Measurements from ENCODE around the gene PPFIBP2.
"Not testable (repeated sequence)": the region's sequence is repeated elsewhere in the genome, so short reads cannot be mapped to it uniquely, and the experiment has no call there.

PPFIBP2 gene

GRCh38 chr11:7500251-7500650 lies 13.5 kb upstream of the PPFIBP2 start:
- no peak for FAIRE-seq

DNA sequence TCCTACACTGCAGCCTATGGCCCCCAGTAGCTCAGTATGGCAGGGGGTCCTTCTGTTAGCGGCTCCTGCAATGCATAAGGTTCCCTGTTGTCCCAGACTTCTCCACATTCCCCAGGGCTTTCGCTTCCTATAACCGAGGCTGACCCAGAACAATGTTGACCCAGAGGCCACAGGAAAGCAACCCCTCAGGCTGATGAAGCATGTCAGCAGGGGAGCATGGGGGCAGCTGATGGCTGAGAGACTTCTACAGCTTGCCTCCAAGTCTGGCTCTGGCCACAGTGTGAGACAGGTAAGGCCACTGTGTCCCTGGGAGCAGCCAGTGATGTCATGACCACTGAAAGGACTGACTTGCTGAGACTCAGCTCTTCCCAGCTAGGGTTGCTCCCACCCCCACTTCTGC lies 12.5 kb upstream of the PPFIBP2 start:
- FAIRE-seq = no peak

DNA sequence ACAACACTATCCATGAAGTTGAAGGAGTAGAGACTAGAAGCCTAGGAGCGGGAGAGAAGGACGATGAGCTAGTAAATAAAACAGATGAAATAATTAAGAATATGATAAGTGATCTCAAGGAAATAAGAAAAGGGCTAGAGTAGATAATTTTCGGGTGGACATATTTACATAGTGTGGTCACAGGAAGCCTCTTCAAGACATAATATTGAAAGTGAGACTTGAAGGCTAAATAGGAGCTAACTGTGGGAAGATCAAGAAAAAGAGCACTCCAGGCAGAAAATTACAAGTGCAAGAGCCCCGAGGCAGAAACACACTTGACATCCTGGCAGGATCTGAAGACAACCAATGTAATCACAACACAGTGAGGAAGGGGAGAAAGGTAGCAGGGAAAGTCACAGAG lies 11.9 kb upstream of the PPFIBP2 start:
- FAIRE-seq = no peak

DNA sequence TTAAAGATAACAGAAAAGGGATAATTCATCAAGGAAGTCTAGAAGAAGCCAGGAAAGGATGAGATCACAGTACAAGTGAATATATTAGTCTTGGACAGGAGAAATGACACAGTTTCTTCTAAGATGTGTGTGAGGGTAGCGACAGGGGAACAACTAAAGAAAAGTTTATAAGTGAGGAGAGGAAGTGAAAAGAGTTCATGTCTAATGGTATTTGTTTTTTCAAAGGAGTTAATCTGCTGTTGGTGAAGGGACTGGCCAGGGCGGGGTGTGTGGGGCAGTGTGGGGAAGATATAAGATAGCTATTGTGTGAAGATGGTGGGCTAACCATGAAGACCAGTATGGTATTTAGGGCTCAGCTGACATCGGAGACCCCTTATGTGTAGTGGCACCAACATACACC lies 7.6 kb upstream of the PPFIBP2 start:
- no peak for FAIRE-seq

DNA sequence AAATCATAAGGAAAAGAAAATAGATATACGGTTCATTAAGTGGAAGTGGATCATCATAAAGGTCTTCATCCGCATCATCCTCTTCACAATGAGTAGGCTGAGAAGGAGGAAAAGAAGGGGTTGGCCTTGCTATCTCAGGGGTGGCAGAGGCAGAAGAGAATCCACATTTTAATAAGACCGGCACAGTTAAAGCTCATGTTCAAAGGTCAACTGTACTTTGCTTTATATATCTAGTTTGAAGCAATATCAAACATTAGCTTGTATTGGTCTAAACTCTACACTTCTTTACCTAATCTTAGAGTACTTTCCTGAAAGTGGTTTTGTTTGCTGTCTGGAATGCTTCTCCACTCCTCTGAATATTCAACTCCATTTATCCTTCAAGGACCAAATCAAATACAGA lies 5.7 kb upstream of the PPFIBP2 start:
- no peak for FAIRE-seq

DNA sequence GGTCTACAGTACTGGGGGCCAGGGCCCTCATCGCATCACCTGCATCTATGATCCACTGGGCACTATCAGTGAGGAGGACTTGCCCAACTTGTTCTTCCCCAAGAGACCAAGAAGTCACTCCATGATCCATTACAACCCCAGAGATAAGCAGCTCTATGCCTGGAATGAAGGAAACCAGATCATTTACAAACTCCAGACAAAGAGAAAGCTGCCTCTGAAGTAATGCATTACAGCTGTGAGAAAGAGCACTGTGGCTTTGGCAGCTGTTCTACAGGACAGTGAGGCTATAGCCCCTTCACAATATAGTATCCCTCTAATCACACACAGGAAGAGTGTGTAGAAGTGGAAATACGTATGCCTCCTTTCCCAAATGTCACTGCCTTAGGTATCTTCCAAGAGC lies 3.8 kb upstream of the PPFIBP2 start:
- FAIRE-seq = no peak

GRCh38 chr11:7511401-7511800 lies 2.4 kb upstream of the PPFIBP2 start:
- FAIRE-seq = no peak

- no peak for FAIRE-seq
Measured at GRCh38 chr11:7512525-7513233, 1.1 kb upstream of the PPFIBP2 start.

DNA sequence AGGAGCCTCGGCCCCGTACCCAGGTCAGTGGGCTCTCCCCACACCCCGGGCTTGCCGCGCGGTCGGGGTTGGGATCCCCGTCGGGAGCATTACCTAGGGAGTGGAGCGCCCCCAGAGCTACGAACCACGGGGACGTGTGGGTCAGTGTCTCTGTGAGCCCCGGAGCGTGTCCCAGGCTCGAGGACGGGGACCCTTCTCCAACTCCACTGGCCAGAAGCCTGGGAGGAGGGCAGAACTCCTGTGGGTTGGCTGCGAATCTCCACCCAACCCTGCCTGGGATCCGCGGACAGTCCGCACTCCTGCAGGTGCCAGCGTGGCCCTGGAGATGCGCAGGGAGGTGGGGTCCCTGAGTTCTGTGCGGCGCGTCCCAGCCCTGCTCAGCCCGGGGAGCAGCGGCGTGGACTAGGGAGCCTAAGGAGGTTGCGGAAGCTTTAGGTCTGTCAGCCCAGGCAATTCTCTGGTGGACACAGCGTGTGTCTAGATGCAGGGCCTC lies 346 bp downstream of the PPFIBP2 start:
- FAIRE-seq = no peak

DNA sequence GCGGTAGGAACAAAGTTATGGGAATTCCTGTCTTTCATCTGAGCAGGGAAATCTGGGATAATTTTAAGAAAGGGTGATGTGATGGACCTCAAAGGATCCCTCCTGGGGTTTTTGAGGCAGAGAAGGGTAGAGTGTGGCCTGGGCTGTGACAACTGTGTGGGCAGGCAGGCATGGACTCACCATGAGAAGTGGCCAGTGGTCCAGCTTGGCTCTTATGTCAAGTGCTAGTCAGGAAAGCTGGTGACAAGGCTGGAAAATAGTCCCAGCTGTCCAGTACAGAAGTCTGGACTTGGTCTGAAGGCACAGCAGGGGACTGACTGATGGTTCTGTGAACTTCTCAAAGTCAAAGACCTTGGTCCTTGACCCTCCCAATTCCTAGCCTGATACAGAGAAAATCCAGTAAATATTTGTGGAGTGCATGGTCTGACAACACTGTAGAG lies 1.7 kb downstream of the PPFIBP2 start:
- FAIRE-seq = no peak

DNA sequence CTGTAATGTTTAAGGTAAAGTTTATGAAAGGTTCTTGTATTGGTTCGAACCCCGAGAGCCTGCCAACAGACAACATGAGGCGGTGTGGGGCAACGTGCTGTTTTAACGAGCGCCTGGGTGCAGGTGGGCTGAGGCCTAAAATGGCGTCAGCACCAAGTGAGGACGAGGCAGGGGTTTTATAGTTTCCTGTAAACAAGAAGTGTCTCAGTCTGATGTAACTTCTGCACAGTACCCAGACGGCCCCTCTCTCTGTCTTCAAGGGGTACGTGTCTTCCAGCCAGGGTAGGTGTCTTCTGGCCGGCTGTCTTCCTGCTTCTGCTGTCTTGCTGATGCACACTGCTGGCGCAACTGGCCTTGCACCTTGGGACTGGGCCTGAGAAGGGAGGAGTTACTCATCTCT lies 2.7 kb downstream of the PPFIBP2 start:
- no peak for FAIRE-seq

DNA sequence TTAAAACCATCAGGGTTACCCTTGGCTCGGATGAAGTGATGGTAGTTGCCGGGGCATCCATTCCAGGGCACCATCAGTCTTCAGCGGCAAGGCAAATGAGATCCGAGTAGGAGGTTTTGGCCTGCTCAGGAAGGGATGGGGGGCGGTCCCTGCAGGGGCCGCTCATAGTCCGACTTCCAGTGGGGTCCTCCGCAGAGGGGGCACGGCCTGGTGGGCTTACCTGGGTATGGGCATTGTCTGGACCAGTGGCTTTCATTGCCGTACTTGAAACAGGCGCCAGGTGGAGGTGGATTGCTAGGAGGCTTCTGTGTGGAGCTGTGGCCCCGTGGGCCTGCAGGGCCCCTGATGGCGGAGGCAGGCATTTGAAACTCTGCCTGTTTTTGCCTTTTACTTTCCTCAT lies 3.9 kb downstream of the PPFIBP2 start:
- FAIRE-seq = not testable (repeated sequence)

DNA sequence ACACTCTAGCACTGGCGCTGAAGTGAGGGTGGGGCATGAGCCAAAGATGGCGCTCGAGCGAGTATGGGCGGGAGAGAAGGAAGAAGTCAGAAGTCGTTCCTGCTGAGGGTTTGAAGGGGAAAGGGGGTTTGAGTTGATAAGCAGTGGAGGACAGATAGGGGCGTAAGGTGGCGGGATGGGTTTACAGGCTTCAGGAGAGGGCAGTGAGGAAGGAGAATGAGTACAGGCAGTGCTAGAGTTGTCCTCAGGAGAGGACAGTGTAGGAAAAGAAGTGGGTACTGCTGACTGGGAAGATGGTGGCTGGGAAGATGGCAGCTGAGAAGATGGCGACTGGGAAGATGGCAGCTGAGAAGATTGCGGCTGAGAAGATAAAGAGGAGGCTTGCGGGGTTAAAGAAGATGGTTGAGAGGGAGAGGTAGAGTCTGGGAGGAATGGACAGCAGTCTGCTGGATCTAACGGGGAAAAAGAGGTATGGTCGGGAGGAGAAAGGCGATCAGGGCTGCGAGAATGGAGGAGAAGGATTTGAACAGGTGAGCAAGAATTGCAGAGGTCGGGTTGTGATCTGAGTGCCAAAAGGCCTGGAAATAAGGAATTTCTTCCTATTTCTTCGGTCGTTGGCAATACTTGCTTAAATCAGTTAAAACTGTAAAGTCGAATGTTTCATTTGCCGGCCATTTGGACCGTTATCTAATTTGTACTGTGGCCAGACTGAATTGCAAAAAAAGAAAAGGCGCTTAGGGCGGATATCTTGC lies 5.2 kb downstream of the PPFIBP2 start:
- FAIRE-seq = no peak

DNA sequence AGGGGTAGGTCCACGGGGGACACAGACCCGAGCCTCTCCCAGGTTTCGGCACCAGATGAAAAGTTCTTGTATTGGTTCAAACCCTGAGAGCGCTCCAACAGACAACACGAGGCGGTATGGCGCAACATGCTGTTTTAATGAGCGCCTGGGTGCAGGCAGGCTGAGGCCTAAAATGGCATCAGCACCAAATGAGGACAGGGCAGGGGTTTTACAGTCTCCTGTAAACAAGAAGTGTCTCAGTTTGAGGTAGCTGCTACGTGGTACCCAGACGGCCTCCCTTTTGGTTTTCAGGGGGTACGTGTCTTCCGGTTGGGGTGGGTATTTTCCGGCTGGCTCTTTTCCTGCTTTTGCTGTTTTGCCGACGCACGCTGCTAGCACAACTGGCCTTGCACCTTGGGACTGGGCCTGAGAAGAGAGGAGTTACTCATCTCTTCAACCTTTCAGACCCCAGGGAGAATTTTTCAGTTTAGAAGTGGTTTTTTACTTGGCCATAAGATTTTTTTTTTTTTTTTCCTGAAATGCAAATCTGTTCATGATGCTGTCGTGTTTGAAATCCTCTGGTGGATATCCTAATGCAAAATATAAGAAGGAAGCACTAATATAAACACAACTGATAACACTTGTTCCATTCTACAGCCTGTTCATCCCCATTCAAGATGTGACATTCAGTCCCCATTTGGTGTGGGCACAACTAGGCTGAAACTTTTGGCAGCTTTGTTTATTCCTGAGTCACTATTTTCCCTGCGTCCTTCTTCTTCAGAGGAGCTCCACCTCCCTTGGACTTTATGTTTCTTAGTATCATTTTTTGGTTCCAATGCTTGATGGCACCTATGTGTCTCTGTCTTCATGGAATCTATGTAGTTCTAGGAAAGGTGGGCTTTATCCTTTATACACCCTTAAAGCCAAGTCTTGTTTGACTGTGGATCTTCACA lies 6.5 kb downstream of the PPFIBP2 start:
- no peak for FAIRE-seq

DNA sequence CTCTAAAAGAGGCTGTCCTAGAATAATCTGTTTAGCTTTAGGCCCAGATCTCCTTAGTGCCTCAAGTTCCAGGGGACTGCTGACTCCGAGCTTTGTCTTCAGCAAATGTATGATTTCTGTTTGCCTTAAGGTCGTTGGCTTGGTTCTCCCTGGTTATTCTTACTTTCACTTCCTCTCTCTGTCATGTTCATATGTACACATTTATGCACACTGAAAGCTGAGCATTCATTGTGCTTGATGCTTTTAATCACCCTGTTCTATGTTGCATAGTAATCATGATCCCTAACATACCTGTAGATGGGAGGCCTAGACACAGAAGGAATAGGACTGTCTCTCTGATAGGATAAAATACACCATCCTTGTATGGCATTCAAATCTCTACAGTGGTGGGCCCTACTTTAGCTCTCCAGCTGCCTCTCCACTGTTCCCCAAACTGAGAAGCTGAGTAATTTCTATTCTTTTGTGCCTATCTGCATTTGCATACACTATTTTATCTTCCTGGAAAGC lies 7.2 kb downstream of the PPFIBP2 start:
- FAIRE-seq = no peak

DNA sequence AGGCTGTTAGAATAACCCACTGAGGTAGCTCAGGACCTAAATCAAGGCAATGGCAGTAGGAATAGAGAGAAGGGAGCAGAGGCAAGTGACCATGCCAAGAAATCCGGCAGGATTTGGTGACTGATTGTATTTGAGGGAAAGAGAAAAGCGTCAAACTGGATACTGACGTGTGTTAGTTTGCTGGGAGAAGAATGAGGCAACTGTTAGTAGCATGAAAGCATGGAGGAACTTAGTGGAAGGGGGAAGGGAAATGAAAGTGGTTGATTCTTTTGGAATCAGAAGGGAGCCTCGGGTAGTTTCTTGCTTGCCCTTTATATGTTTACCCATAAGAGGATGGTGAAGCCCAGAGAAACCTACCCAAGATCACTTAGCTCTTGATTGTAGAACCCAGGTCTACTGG lies 8.3 kb downstream of the PPFIBP2 start:
- no peak for FAIRE-seq

GRCh38 chr11:7522546-7522945 lies 8.7 kb downstream of the PPFIBP2 start:
- no peak for FAIRE-seq

GRCh38 chr11:7523416-7524210 lies 9.8 kb downstream of the PPFIBP2 start:
- FAIRE-seq = no peak

DNA sequence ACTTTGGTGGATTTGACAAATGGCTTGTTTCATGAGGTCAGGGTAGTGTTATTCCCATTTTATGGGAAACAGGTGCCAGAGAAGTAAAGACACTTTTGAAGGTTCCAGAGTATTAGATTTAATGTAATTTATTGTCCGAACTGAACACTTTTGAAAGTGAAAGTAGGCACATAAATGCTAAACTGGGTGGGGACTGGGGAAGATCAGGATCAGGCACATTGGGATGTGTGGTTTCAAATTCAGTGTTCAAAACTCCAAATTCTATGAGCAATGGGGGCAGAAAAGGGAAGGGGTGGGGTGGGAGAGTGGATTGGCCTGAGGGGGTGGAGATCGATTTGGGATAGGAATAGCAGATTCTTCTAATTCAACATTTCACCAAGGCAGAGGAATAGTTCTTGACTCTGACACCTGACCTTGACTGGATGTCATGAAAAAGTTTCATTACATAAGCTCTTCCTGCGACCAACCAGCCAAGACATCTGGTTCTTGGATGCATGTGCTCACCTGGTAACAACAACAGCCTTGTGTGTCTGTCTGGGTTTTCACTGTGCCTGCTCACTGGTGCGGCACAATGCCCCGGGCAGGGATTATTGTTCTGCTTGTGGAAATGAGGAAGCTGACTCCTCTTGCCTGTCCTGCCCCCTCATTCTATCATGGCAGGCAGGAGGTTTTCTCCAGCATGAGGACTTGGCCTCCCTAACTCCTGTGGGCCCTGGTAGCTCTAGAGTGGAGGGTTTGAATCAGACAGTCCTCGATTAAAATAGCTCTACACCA lies 10.8 kb downstream of the PPFIBP2 start:
- FAIRE-seq = no peak

DNA sequence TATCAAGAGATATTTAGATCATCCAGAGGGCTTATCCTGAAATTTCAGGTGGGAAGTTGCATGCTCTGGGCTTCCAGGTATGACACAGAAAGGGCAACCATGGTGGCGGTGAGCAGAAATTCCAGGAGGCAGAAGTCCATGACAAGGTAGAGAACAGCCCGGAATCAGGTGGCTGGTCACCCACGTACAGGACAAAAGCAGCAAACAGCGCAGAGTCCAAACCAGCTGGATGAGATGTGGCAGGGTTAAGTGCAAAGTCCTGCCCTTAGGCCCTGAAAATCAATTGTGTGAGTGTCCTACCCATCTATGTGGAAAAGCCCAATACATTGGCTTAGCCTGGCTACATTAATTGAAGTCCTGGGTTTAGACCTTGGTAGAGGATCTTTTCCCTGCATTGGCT lies 11.6 kb downstream of the PPFIBP2 start:
- FAIRE-seq = no peak

DNA sequence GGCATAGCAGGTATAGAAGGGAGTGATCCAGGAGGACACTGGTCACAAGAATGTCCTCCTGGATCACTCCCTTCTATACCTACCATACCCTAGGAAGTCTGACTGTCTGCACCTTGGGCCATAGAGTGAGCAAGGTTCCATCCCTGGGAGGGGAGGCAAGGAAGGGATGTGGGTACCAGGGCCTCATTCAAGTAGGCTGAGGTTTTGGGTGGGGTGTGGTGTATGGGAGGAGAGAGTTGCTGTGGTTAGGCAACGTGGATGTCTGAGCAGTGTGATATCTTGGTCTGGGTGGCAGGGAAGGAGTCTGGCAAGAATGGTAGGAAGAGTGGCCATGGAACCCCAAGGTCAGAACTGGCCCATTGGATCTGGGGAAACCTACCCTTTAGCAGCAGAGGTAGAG lies 13.2 kb downstream of the PPFIBP2 start:
- no peak for FAIRE-seq
